ENCODE data around the gene RANBP9. TPM values are rescaled to one million over a fixed set of nuclear protein-coding genes. Genes with fewer than 3 reads are reported as not detected.

RANBP9 gene
- total RNA-seq, 1 donor from 2014 or later, result 42.1 TPM

GRCh38 chr6:13725570-13725969 lies 13.9 kb upstream of the RANBP9 start:
- TF ChIP-seq CTCF (IDR thresholded peaks at IDR 0.05; ENCODE audit: insufficient read depth, low read depth, low read length), result no peak
- TF ChIP-seq EZH2 (IDR thresholded peaks at IDR 0.05; ENCODE audit: insufficient read depth, low read length), result no peak
- H3K36me3 ChIP-seq (ENCODE audit: insufficient read depth, low read length), result no peaks in the 10 kb centered on the region
- H3K27ac ChIP-seq (ENCODE audit: low read depth, low read length), result no peak overlapping the region
- no peaks in the 10 kb centered on the region for H3K4me1 ChIP-seq (ENCODE audit: insufficient read depth, low read length)
- Mint-ChIP-seq H3K4me3 (ENCODE audit: unreplicated experiment) (no peak overlapping the region), H3K4me1 (ENCODE audit: low read depth, unreplicated experiment) (peaks cover 12% of the 10 kb centered on the region), H3K27me3 (ENCODE audit: low read depth, unreplicated experiment) (no peaks in the 10 kb centered on the region), H3K9me3 (ENCODE audit: unreplicated experiment) (peaks cover 1% of the 10 kb centered on the region), H3K27ac (ENCODE audit: unreplicated experiment) (no peak overlapping the region), H3K36me3 (ENCODE audit: low read depth, unreplicated experiment) (no peaks in the 10 kb centered on the region)
- DNase-seq (ENCODE audit: low read depth), result peak; percentile 53
- no peaks in the 10 kb centered on the region for H3K27me3 ChIP-seq (ENCODE audit: insufficient read depth, low read length)
- no peak overlapping the region for H2AFZ ChIP-seq (ENCODE audit: low read depth, low read length)
- no peak overlapping the region for H3K4me3 ChIP-seq (ENCODE audit: insufficient read depth, low read depth, low read length)
- H3K9ac ChIP-seq (ENCODE audit: low read length), result no peak overlapping the region
- H3K4me2 ChIP-seq (ENCODE audit: low read length), result no peak overlapping the region
- no peaks in the 10 kb centered on the region for H3K9me3 ChIP-seq (ENCODE audit: insufficient read depth, low read depth, low read length)
- H4K20me1 ChIP-seq (ENCODE audit: insufficient read depth, low read length), result no peaks in the 10 kb centered on the region
- FAIRE-seq, result no peak
- no peaks in the 10 kb centered on the region for H3K79me2 ChIP-seq (ENCODE audit: insufficient read depth, low read length)

GRCh38 chr6:13725052-13725451 lies 13.4 kb upstream of the RANBP9 start:
- peaks cover 11% of the 10 kb centered on the region for H3K4me1 Mint-ChIP-seq (ENCODE audit: low read depth, unreplicated experiment)
- H3K9ac ChIP-seq (ENCODE audit: low read length), result no peak overlapping the region
- no peaks in the 10 kb centered on the region for H4K20me1 ChIP-seq (ENCODE audit: insufficient read depth, low read length)
- no peak for DNase-seq (ENCODE audit: low read depth)
- H3K27me3 ChIP-seq (ENCODE audit: insufficient read depth, low read length), result no peaks in the 10 kb centered on the region
- H3K9me3 Mint-ChIP-seq (ENCODE audit: unreplicated experiment), result peaks cover 1% of the 10 kb centered on the region
- H3K4me3 ChIP-seq (ENCODE audit: insufficient read depth, low read depth, low read length), result no peak overlapping the region
- H3K27ac ChIP-seq (ENCODE audit: low read depth, low read length), result no peak overlapping the region
- TF ChIP-seq EZH2 (IDR thresholded peaks at IDR 0.05; ENCODE audit: insufficient read depth, low read length) (no peak), CTCF (IDR thresholded peaks at IDR 0.05; ENCODE audit: insufficient read depth, low read depth, low read length) (no peak)
- H3K4me3 Mint-ChIP-seq (ENCODE audit: unreplicated experiment), result no peak overlapping the region
- H3K79me2 ChIP-seq (ENCODE audit: insufficient read depth, low read length), result no peaks in the 10 kb centered on the region
- no peaks in the 10 kb centered on the region for H3K4me1 ChIP-seq (ENCODE audit: insufficient read depth, low read length)
- H3K27me3 Mint-ChIP-seq (ENCODE audit: low read depth, unreplicated experiment), result no peaks in the 10 kb centered on the region
- H3K9me3 ChIP-seq (ENCODE audit: insufficient read depth, low read depth, low read length), result no peaks in the 10 kb centered on the region
- H3K4me2 ChIP-seq (ENCODE audit: low read length), result no peak overlapping the region
- H3K36me3 Mint-ChIP-seq (ENCODE audit: low read depth, unreplicated experiment), result no peaks in the 10 kb centered on the region
- FAIRE-seq, result no peak
- no peaks in the 10 kb centered on the region for H3K36me3 ChIP-seq (ENCODE audit: insufficient read depth, low read length)
- no peak overlapping the region for H2AFZ ChIP-seq (ENCODE audit: low read depth, low read length)
- no peak overlapping the region for H3K27ac Mint-ChIP-seq (ENCODE audit: unreplicated experiment)

GRCh38 chr6:13724182-13724581 lies 12.5 kb upstream of the RANBP9 start:
- no peaks in the 10 kb centered on the region for H3K27me3 Mint-ChIP-seq (ENCODE audit: low read depth, unreplicated experiment)
- no peak overlapping the region for H3K4me2 ChIP-seq (ENCODE audit: low read length)
- H3K4me1 ChIP-seq (ENCODE audit: insufficient read depth, low read length), result no peaks in the 10 kb centered on the region
- H3K27me3 ChIP-seq (ENCODE audit: insufficient read depth, low read length), result no peaks in the 10 kb centered on the region
- H2AFZ ChIP-seq (ENCODE audit: low read depth, low read length), result no peak overlapping the region
- H3K9ac ChIP-seq (ENCODE audit: low read length), result no peak overlapping the region
- TF ChIP-seq CTCF (IDR thresholded peaks at IDR 0.05; ENCODE audit: insufficient read depth, low read depth, low read length) (no peak), EZH2 (IDR thresholded peaks at IDR 0.05; ENCODE audit: insufficient read depth, low read length) (no peak)
- FAIRE-seq (no peak), DNase-seq (ENCODE audit: low read depth) (no peak)
- H3K27ac ChIP-seq (ENCODE audit: low read depth, low read length), result no peak overlapping the region
- no peak overlapping the region for H3K27ac Mint-ChIP-seq (ENCODE audit: unreplicated experiment)
- peaks cover 1% of the 10 kb centered on the region for H3K9me3 Mint-ChIP-seq (ENCODE audit: unreplicated experiment)
- H3K4me3 ChIP-seq (ENCODE audit: insufficient read depth, low read depth, low read length), result no peak overlapping the region
- H3K4me3 Mint-ChIP-seq (ENCODE audit: unreplicated experiment), result no peak overlapping the region
- H3K4me1 Mint-ChIP-seq (ENCODE audit: low read depth, unreplicated experiment), result peaks cover 5% of the 10 kb centered on the region
- no peaks in the 10 kb centered on the region for H3K79me2 ChIP-seq (ENCODE audit: insufficient read depth, low read length)
- no peaks in the 10 kb centered on the region for H3K9me3 ChIP-seq (ENCODE audit: insufficient read depth, low read depth, low read length)
- H3K36me3 Mint-ChIP-seq (ENCODE audit: low read depth, unreplicated experiment), result no peaks in the 10 kb centered on the region
- H4K20me1 ChIP-seq (ENCODE audit: insufficient read depth, low read length), result no peaks in the 10 kb centered on the region
- H3K36me3 ChIP-seq (ENCODE audit: insufficient read depth, low read length), result no peaks in the 10 kb centered on the region
